ENCODE results near the gene OVCH2. TPM values are rescaled to one million over a fixed set of nuclear protein-coding genes. Genes with fewer than 3 reads are reported as not detected.

OVCH2 gene
- total RNA-seq, 2 donors from 2014 or later: not detected

DNA sequence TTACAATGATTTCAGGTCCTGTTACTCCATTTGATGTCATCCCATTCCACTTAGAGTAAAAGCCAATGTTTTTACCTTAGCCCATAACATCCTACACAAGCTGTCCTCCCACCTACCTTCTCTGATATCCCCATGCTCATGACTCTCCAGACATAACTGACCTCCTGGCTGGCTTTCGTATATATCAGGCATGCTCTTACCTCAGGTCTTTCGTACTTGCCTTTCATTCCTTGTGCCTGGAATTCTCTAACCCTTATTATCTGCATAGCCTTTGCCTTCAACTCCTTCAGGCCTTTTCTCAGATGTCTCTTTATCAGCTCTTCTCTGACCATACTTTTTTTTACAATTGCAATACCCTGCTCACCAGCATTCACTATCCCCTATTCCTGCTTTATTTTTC lies 22.7 kb downstream of the OVCH2 start:
- ATAC-seq (no peak), DNase-seq (ENCODE audit: low spot score) (no peak)
- no peak overlapping the region for H3K4me3 Mint-ChIP-seq
- H3K27ac Mint-ChIP-seq: no peak overlapping the region
- no peaks in the 10 kb centered on the region for H3K36me3 Mint-ChIP-seq
- no peaks in the 10 kb centered on the region for H3K9me3 Mint-ChIP-seq
- peaks cover 19% of the 10 kb centered on the region in 2 donors for H3K27me3 Mint-ChIP-seq
- H3K4me1 Mint-ChIP-seq (ENCODE audit: low read depth in 2 of 2): no peaks in the 10 kb centered on the region

DNA sequence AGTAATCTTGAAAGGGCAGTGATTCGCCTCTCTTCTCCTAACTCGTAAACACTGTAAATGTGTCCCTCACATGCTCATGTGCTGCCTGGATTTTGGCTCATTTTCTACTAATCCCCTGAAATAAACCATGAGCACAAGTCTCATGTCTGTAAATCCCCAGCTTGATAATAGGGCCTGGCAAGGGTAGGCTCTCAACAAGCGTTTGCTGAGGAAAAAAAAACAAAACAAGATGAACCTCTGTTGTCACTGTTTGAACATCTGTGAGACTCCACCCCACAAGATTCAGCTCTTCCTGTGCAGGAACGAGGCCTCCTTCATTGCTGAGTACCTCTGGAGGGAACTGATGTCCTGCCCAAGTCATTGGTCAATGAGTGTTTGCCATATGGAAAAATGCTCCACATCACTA lies 28.5 kb downstream of the OVCH2 start:
- no peak overlapping the region for H3K4me3 Mint-ChIP-seq
- no peak for DNase-seq (ENCODE audit: low spot score)
- peaks cover 0 to 5% of the 10 kb centered on the region in 2 donors for H3K4me1 Mint-ChIP-seq (ENCODE audit: low read depth in 2 of 2)
- ATAC-seq: no peak
- peaks cover 35 to 49% of the 10 kb centered on the region in 2 donors for H3K27me3 Mint-ChIP-seq
- H3K9me3 Mint-ChIP-seq: no peaks in the 10 kb centered on the region
- H3K27ac Mint-ChIP-seq: no peak overlapping the region
- no peaks in the 10 kb centered on the region for H3K36me3 Mint-ChIP-seq

GRCh38 chr11:7677071-7677470 lies 29.2 kb downstream of the OVCH2 start:
- H3K36me3 Mint-ChIP-seq: no peaks in the 10 kb centered on the region
- peaks cover 37 to 49% of the 10 kb centered on the region in 2 donors for H3K27me3 Mint-ChIP-seq
- H3K27ac Mint-ChIP-seq: no peak overlapping the region
- no peak for DNase-seq (ENCODE audit: low spot score)
- H3K9me3 Mint-ChIP-seq: no peaks in the 10 kb centered on the region
- H3K4me1 Mint-ChIP-seq (ENCODE audit: low read depth in 2 of 2): peaks cover 0 to 7% of the 10 kb centered on the region in 2 donors
- no peak for ATAC-seq
- H3K4me3 Mint-ChIP-seq: no peak overlapping the region

GRCh38 chr11:7675631-7676030 lies 30.6 kb downstream of the OVCH2 start:
- no peak overlapping the region for H3K27ac Mint-ChIP-seq
- ATAC-seq: no peak
- H3K4me1 Mint-ChIP-seq (ENCODE audit: low read depth in 2 of 2): peaks cover 2 to 9% of the 10 kb centered on the region in 2 donors
- no peak overlapping the region for H3K4me3 Mint-ChIP-seq
- H3K27me3 Mint-ChIP-seq: peaks cover 42 to 49% of the 10 kb centered on the region in 2 donors
- no peak for DNase-seq (ENCODE audit: low spot score)
- no peaks in the 10 kb centered on the region for H3K9me3 Mint-ChIP-seq
- no peaks in the 10 kb centered on the region for H3K36me3 Mint-ChIP-seq

GRCh38 chr11:7673724-7674434 lies 32.4 kb downstream of the OVCH2 start:
- no peaks in the 10 kb centered on the region for H3K36me3 Mint-ChIP-seq
- ATAC-seq: peak; percentile 28 to 58
- H3K4me1 Mint-ChIP-seq (ENCODE audit: low read depth in 2 of 2): peaks cover 5 to 11% of the 10 kb centered on the region in 2 donors
- peak overlapping the region; percentile 54 for H3K4me3 Mint-ChIP-seq
- no peaks in the 10 kb centered on the region for H3K9me3 Mint-ChIP-seq
- H3K27ac Mint-ChIP-seq: no peak overlapping the region
- peaks cover 41 to 42% of the 10 kb centered on the region in 2 donors for H3K27me3 Mint-ChIP-seq
- no peak for DNase-seq (ENCODE audit: low spot score)

GRCh38 chr11:7672960-7673723 lies 33.1 kb downstream of the OVCH2 start, which contains the start of gene CYB5R2:
TSS of gene CYB5R2 (minus strand) at chr11:7673500. CDS start at chr11:7672825, 675 bp downstream.
- Mint-ChIP-seq H3K9me3 (no peaks in the 10 kb centered on the region), H3K36me3 (no peaks in the 10 kb centered on the region)

DNA sequence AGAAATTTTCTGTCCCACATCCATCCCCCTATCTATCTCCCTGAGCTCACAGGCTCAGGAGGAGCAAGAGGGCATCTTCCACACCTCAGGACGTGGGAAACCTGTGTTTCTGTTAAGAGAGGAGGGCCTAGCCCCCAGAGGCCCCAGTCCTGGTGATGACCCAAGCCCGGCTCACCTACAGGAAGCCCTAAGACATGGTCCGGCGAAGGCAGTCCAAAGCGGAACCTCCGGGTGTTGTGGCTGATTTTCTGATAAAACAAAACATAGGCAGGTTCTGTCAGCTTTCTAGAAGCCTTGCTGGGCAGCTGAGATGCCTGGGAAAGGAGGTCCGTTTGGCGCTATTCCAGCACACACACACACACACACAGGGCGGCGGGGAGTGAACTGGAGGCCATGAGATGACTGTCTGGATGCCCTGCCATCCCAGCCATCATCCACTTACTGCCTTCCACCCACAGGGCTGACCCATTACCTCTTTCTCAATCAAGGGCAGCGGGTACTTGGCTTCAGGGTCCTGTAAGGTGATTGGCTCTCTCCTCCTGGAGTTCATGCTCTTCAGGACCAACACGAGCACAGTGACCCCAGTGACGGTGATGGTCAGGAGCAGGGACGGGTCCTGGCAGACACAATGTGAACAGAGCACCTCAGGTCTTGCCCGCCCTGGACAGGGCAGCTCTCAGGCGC lies 33.9 kb downstream of the OVCH2 start:
- Mint-ChIP-seq H3K27ac (no peak overlapping the region), H3K4me3 (peak overlapping the region; percentile 36), H3K4me1 (ENCODE audit: low read depth in 2 of 2) (peaks cover 5 to 11% of the 10 kb centered on the region in 2 donors), H3K36me3 (no peaks in the 10 kb centered on the region), H3K27me3 (peaks cover 31 to 33% of the 10 kb centered on the region in 2 donors), H3K9me3 (no peaks in the 10 kb centered on the region)
- no peak for DNase-seq (ENCODE audit: low spot score)
- no peak for ATAC-seq

More at GRCh38 chr11:7672960-7673723, 33.1 kb downstream of the OVCH2 start, which contains the start of gene CYB5R2:
- DNase-seq (ENCODE audit: low spot score): no peak
- peaks cover 37 to 38% of the 10 kb centered on the region in 2 donors for H3K27me3 Mint-ChIP-seq
- peak; percentile 58 to 80 for ATAC-seq
- H3K4me3 Mint-ChIP-seq: peak within 1 kb of the TSS; percentile 54
- no peak within 1 kb of the TSS for H3K27ac Mint-ChIP-seq
- H3K4me1 Mint-ChIP-seq (ENCODE audit: low read depth in 2 of 2): peaks cover 5 to 11% of the 10 kb centered on the region in 2 donors

DNA sequence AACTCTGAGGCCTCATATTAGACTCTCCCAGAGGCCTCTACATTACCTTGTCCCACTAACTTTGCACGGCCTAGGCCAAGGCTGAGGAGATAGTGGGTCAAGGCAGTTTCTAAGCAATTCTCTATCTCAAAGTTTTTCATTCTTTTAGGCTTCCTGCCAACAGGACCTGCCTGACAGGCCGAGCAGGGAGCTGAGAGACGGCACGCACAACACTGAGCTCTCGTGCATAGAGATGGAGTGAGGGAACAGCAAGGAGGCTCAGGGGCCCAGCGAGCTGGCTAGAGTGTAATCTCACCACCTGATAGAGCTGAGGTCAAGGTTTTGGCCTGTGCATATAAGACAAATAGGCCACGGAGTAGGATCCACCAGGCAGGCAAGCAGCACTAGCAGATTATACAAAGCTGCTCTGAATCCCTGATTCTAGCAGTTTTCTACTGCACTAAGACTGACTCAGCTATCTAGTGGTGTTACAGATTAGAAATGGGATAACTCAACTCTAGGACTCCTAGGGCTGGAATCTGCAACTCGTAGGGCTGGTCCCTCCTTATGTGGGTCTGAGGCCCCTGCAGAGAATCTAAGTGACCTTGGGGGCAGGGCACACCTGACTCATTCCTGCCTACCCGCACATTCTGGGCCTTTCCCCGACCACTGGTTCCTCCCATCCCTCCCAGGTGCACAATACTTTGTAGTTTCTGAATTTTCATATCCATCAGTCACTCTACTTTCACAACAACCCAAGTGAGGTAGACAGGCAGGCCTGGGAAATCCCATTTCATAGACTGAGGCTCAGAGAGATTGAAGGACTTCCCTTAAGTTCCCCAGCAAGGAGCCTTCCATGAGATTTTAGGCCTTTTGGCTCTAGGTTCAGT lies 34.7 kb downstream of the OVCH2 start:
- H3K4me1 Mint-ChIP-seq (ENCODE audit: low read depth in 2 of 2): peaks cover 5 to 11% of the 10 kb centered on the region in 2 donors
- H3K4me3 Mint-ChIP-seq: no peak overlapping the region
- H3K9me3 Mint-ChIP-seq: no peaks in the 10 kb centered on the region
- DNase-seq (ENCODE audit: low spot score) (no peak), ATAC-seq (no peak)
- peaks cover 22 to 29% of the 10 kb centered on the region in 2 donors for H3K27me3 Mint-ChIP-seq
- H3K36me3 Mint-ChIP-seq: no peaks in the 10 kb centered on the region
- no peak overlapping the region for H3K27ac Mint-ChIP-seq

- no peak for DNase-seq (ENCODE audit: low spot score)
- no peak overlapping the region for H3K4me3 Mint-ChIP-seq
- no peaks in the 10 kb centered on the region for H3K36me3 Mint-ChIP-seq
- no peak for ATAC-seq
- H3K4me1 Mint-ChIP-seq (ENCODE audit: low read depth in 2 of 2): peaks cover 5 to 14% of the 10 kb centered on the region in 2 donors
- peaks cover 13 to 24% of the 10 kb centered on the region in 2 donors for H3K27me3 Mint-ChIP-seq
- H3K9me3 Mint-ChIP-seq: no peaks in the 10 kb centered on the region
- H3K27ac Mint-ChIP-seq: no peak overlapping the region
These were observed 35.6 kb downstream of the OVCH2 start for GRCh38 chr11:7670641-7671040.

DNA sequence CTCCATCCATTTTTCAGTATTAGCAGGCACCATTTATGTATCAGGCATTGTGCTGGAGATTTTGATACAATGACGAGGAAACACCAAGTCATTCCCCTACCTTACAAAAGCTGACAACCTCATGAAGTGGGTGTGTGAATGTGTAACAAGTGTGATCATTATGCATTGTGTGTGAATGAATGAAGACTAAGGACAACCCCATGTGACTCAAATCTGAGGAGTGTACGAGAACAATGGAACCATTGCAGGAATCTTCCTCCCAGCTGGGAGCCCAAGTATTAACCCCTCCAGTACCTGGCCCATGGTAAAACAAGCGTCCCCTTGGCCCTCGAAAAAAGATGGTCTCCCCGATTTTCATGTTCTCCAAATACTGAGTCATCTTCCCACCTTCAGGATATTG lies 37.4 kb downstream of the OVCH2 start:
- Mint-ChIP-seq H3K9me3 (no peaks in the 10 kb centered on the region), H3K4me3 (no peak overlapping the region), H3K27ac (no peak overlapping the region), H3K4me1 (ENCODE audit: low read depth in 2 of 2) (peaks cover 5 to 13% of the 10 kb centered on the region in 2 donors), H3K36me3 (no peaks in the 10 kb centered on the region), H3K27me3 (peaks cover 0 to 13% of the 10 kb centered on the region in 2 donors)
- ATAC-seq (no peak), DNase-seq (ENCODE audit: low spot score) (no peak)

DNA sequence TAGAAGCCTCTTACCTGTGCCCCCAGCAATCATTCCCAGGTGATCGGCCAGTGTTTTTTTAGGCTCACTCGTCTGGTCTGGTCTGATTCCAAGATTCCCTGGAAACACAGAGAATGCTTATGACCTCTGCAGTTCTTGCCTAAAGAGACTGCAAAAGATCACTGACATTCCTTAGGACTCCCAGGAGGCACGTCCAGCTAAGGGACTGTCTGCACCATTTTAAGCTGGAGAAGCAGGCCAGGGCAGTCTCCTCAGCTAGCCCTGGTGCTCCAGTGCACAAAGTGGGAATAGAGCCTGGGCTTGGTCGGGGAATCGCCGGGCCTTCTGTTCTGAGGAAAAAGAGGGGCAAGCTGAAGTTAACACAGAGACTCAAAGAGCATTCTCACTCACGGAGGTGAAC lies 37.8 kb downstream of the OVCH2 start:
- no peak overlapping the region for H3K27ac Mint-ChIP-seq
- peaks cover 5 to 11% of the 10 kb centered on the region in 2 donors for H3K4me1 Mint-ChIP-seq (ENCODE audit: low read depth in 2 of 2)
- no peak for DNase-seq (ENCODE audit: low spot score)
- no peak for ATAC-seq
- H3K27me3 Mint-ChIP-seq: peaks cover 0 to 12% of the 10 kb centered on the region in 2 donors
- H3K9me3 Mint-ChIP-seq: no peaks in the 10 kb centered on the region
- H3K4me3 Mint-ChIP-seq: no peak overlapping the region
- no peaks in the 10 kb centered on the region for H3K36me3 Mint-ChIP-seq

DNA sequence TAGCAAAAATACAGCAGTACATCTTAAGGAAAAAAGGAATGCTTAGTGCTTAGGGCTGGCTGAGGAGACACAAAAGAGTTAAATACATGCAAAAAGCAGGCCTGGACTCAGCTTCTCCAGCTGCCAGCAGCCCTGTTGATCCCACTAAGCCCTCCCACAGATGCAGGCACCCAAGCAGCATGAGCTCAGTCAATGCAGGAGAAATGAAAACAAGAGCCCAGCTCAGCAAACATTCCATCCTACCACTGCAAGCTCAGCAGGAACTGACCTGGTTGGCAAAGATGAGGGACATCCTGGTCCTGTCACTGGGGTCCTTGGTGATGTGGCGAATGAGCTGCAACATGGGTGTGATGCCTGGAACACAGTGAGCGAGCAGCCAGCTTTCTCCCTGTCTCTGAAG lies 38.8 kb downstream of the OVCH2 start:
- no peak for DNase-seq (ENCODE audit: low spot score)
- Mint-ChIP-seq H3K36me3 (no peaks in the 10 kb centered on the region), H3K27ac (no peak overlapping the region), H3K4me3 (no peak overlapping the region), H3K27me3 (peaks cover 0 to 10% of the 10 kb centered on the region in 2 donors), H3K4me1 (ENCODE audit: low read depth in 2 of 2) (peaks cover 5 to 8% of the 10 kb centered on the region in 2 donors), H3K9me3 (no peaks in the 10 kb centered on the region)
- no peak for ATAC-seq

GRCh38 chr11:7666292-7666866 lies 39.9 kb downstream of the OVCH2 start:
- Mint-ChIP-seq H3K27ac (no peak overlapping the region), H3K9me3 (no peaks in the 10 kb centered on the region), H3K4me3 (no peak overlapping the region), H3K4me1 (ENCODE audit: low read depth in 2 of 2) (peaks cover 5 to 8% of the 10 kb centered on the region in 2 donors), H3K36me3 (no peaks in the 10 kb centered on the region), H3K27me3 (peaks cover 0 to 7% of the 10 kb centered on the region in 2 donors)
- ATAC-seq: no peak
- DNase-seq (ENCODE audit: low spot score): no peak
